Ovary (tissue), 3 donors: ENCODE results near the gene EIF3K.

ENCODE experiments used
- EP300 ChIP-seq: sonication (generic); formaldehyde crosslinking; IDR thresholded peaks from one replicate; pipeline ENCODE4 v1.6.1; 2017; ENCODE audit warnings: antibody characterized with exemption
- TF ChIP-seq, protein P1 (sequence below), 3 donors: fragments of 450-650 bp in 2 of 3; fragments of 200-600 bp in 1 of 3; IDR thresholded peaks; one replicate each; pipeline versions ENCODE4 v1.5.1 to v1.8.0; 2016 to 2022; ENCODE audit warnings: antibody characterized with exemption in 3 of 3, mild to moderate bottlenecking in 1 of 3
- donor health status: DM: no; HTN: no; CAD: no.

DNA sequence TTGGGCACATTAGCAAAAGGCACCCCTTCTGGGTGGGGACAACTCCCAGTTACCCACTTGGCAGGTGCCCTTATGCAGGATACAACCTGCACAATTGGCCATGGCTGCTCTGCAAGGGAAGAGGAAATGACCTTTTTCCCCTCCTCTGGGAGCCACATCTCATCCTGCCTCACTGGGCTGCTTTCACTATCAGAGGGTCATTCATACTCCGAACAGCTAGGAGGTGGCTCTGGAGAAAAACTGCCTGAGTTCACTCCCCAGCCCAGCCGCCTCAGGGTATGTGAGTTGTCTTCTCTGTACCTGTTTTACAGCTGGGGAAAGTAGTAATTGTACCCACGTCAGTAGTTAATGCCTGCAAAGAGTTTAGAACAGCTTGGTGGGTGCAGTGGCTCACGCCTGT is 21.4 kb downstream of the EIF3K start:
- TF ChIP-seq, protein P1, sequence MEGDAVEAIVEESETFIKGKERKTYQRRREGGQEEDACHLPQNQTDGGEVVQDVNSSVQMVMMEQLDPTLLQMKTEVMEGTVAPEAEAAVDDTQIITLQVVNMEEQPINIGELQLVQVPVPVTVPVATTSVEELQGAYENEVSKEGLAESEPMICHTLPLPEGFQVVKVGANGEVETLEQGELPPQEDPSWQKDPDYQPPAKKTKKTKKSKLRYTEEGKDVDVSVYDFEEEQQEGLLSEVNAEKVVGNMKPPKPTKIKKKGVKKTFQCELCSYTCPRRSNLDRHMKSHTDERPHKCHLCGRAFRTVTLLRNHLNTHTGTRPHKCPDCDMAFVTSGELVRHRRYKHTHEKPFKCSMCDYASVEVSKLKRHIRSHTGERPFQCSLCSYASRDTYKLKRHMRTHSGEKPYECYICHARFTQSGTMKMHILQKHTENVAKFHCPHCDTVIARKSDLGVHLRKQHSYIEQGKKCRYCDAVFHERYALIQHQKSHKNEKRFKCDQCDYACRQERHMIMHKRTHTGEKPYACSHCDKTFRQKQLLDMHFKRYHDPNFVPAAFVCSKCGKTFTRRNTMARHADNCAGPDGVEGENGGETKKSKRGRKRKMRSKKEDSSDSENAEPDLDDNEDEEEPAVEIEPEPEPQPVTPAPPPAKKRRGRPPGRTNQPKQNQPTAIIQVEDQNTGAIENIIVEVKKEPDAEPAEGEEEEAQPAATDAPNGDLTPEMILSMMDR (IDR thresholded peaks at IDR 0.05): no peak
- no peak for TF ChIP-seq EP300
